H9 (cell line): ENCODE data around the gene OSM. TPM values are rescaled to one million over a fixed set of nuclear protein-coding genes. Genes with fewer than 3 reads are reported as not detected.
A peak's percentile ranks its signal among the peaks of the same experiment; 100 is the strongest.

Experiments
- DNase-seq: peaks from one replicate; pipeline ENCODE4 v3.0.0-alpha.2; 2017
- H2AFZ ChIP-seq: one replicate; pipeline ENCODE4 v1.6.1; 2013; ENCODE audit warnings: mild to moderate bottlenecking, low read length, control low read depth, moderate library complexity
- H2AK5ac ChIP-seq: 2 replicates; pipeline ENCODE4 v1.6.1; 2013; ENCODE audit warnings: low read length, control low read depth, mixed read lengths; ENCODE audit not compliant: insufficient read length
- H2BK120ac ChIP-seq: one replicate; pipeline ENCODE4 v1.6.1; 2013; ENCODE audit warnings: low read depth, mild to moderate bottlenecking, low read length, control low read depth, inconsistent platforms; ENCODE audit not compliant: poor library complexity, severe bottlenecking
- H2BK12ac ChIP-seq: 2 replicates; pipeline ENCODE4 v1.6.1; 2013; ENCODE audit warnings: low read length, control low read depth, mixed read lengths, low read depth; ENCODE audit not compliant: insufficient read length
- H2BK15ac ChIP-seq: 2 replicates; pipeline ENCODE4 v1.6.1; 2013; ENCODE audit warnings: low read depth, low read length, control low read depth
- H2BK20ac ChIP-seq: one replicate; pipeline ENCODE4 v1.6.1; 2013; ENCODE audit warnings: low read depth, mild to moderate bottlenecking, low read length, control low read depth, inconsistent platforms; ENCODE audit not compliant: poor library complexity, severe bottlenecking
- H2BK5ac ChIP-seq: 2 replicates; pipeline ENCODE4 v1.6.1; 2013; ENCODE audit warnings: low read length, control low read depth, mixed read lengths; ENCODE audit not compliant: insufficient read length
- H3K14ac ChIP-seq: 2 replicates; pipeline ENCODE4 v1.6.1; 2013; ENCODE audit warnings: low read length, control low read depth; ENCODE audit not compliant: insufficient read depth
- H3K18ac ChIP-seq: 2 replicates; pipeline ENCODE4 v1.6.1; 2013; ENCODE audit warnings: low read depth, mild to moderate bottlenecking, mixed read lengths, low read length, control low read depth; ENCODE audit not compliant: insufficient read length
- H3K23ac ChIP-seq: 2 replicates; pipeline ENCODE4 v1.6.1; 2013; ENCODE audit warnings: low read length, control low read depth, mixed read lengths, low read depth; ENCODE audit not compliant: insufficient read length
- H3K23me2 ChIP-seq: 2 replicates; pipeline ENCODE4 v1.6.1; 2013; ENCODE audit warnings: low read depth, mild to moderate bottlenecking, mixed read lengths, low read length, control low read depth; ENCODE audit not compliant: insufficient read length, poor library complexity, severe bottlenecking
- H3K27ac ChIP-seq: 2 replicates; pipeline ENCODE4 v1.5.1; 2013; ENCODE audit warnings: low read length, control low read depth, mixed read lengths, low read depth; ENCODE audit not compliant: insufficient read length
- H3K27me3 ChIP-seq: 2 replicates; pipeline ENCODE4 v1.6.1; 2013; ENCODE audit warnings: low read length, control low read depth, inconsistent platforms; ENCODE audit not compliant: insufficient read depth
- H3K4ac ChIP-seq: 2 replicates; pipeline ENCODE4 v1.6.1; 2013; ENCODE audit warnings: low read depth, mild to moderate bottlenecking, control low read depth, inconsistent platforms, low read length, moderate library complexity
- H3K4me1 ChIP-seq: 2 replicates; pipeline ENCODE4 v1.6.1; 2013; ENCODE audit warnings: low read length, control low read depth, inconsistent platforms; ENCODE audit not compliant: insufficient read depth
- H3K4me2 ChIP-seq: 2 replicates; pipeline ENCODE4 v1.6.1; 2013; ENCODE audit warnings: low read length, control low read depth, mixed read lengths; ENCODE audit not compliant: insufficient read length, insufficient read depth
- H3K56ac ChIP-seq: 2 replicates; pipeline ENCODE4 v1.6.1; 2013; ENCODE audit warnings: low read depth, mild to moderate bottlenecking, mixed read lengths, low read length, control low read depth; ENCODE audit not compliant: insufficient read length
- H3K79me1 ChIP-seq: 2 replicates; pipeline ENCODE4 v1.6.1; 2013; ENCODE audit warnings: low read depth, mild to moderate bottlenecking, moderate library complexity, low read length, control low read depth, inconsistent platforms; ENCODE audit not compliant: insufficient read depth, poor library complexity, severe bottlenecking
- H3K79me2 ChIP-seq: 2 replicates; pipeline ENCODE4 v1.6.1; 2013; ENCODE audit warnings: low read length, control low read depth, inconsistent platforms; ENCODE audit not compliant: insufficient read depth
- H3K9ac ChIP-seq: 2 replicates; pipeline ENCODE4 v1.6.1; 2013; ENCODE audit warnings: low read length, control low read depth, mixed read lengths; ENCODE audit not compliant: insufficient read length; ENCODE audit errors: extremely low read depth
- H3K9me3 ChIP-seq: one replicate; pipeline ENCODE4 v1.6.1; 2013; ENCODE audit warnings: low read depth, low read length, inconsistent platforms; ENCODE audit not compliant: control insufficient read depth
- H3T11ph ChIP-seq: one replicate; pipeline ENCODE4 v1.6.1; 2013; ENCODE audit warnings: mild to moderate bottlenecking, low read length, control low read depth, inconsistent platforms
- H4K20me1 ChIP-seq: one replicate; pipeline ENCODE4 v1.6.1; 2013; ENCODE audit not compliant: control insufficient read depth, insufficient read length, insufficient read depth
- H4K5ac ChIP-seq: 2 replicates; pipeline ENCODE4 v1.6.1; 2013; ENCODE audit warnings: low read depth, mild to moderate bottlenecking, mixed read lengths, low read length, control low read depth; ENCODE audit not compliant: insufficient read length
- H4K8ac ChIP-seq: replicated peaks from 2 replicates; pipeline ENCODE4 v1.6.1; 2013; ENCODE audit warnings: low read length, control low read depth, mixed read lengths, low read depth; ENCODE audit not compliant: insufficient read length
- H4K91ac ChIP-seq: 2 replicates; pipeline ENCODE4 v1.6.1; 2013; ENCODE audit warnings: low read depth, mild to moderate bottlenecking, moderate library complexity, mixed read lengths, low read length, control low read depth; ENCODE audit not compliant: insufficient read length
- H3K27ac Mint-ChIP-seq, 3 experiments: 2 replicates in 2 of 3; 3 replicates in 1 of 3; pipeline ENCODE4 v1.8.0; 2020 to 2021; ENCODE audit warnings: mixed read lengths in 3 of 3, mild to moderate bottlenecking in 1 of 3, moderate library complexity in 1 of 3
- H3K27me3 Mint-ChIP-seq: 2 replicates; pipeline ENCODE4 v1.8.0; 2021; ENCODE audit warnings: low read depth, mild to moderate bottlenecking, moderate library complexity, mixed read lengths
- H3K36me3 Mint-ChIP-seq, 3 experiments: 2 replicates in 2 of 3; 3 replicates in 1 of 3; pipeline ENCODE4 v1.8.0; 2020 to 2021; ENCODE audit warnings: low read depth in 3 of 3, mixed read lengths in 3 of 3; ENCODE audit not compliant: insufficient read depth in 1 of 3
- H3K4me1 Mint-ChIP-seq, 2 experiments: 2 replicates each; pipeline ENCODE4 v1.8.0; 2020; ENCODE audit warnings: mixed read lengths in 2 of 2
- H3K4me3 Mint-ChIP-seq, 2 experiments: 2 replicates in 1 of 2; 3 replicates in 1 of 2; pipeline ENCODE4 v1.8.0; 2020 to 2021; ENCODE audit warnings: mild to moderate bottlenecking in 2 of 2, mixed read lengths in 2 of 2, moderate library complexity in 1 of 2
- H3K9me3 Mint-ChIP-seq, 2 experiments: 2 replicates in 1 of 2; 3 replicates in 1 of 2; pipeline ENCODE4 v1.8.0; 2020; ENCODE audit warnings: mild to moderate bottlenecking in 2 of 2, mixed read lengths in 2 of 2, moderate library complexity in 1 of 2
- WGBS: extraction: QIAGEN DNeasy Blood & Tissue Kit; methylation state at CpG from one replicate; pipeline ENCODE4 v1.1.7; 2013; ENCODE audit warnings: missing lambda C conversion rate, low lambda C conversion rate, mixed read lengths; ENCODE audit not compliant: insufficient read length; ENCODE audit errors: extremely low coverage; 5-methylcytosine and 5-hydroxymethylcytosine counted together
- total RNA-seq: library from RNA; stranded (reverse); gene quantifications from 2 replicates; pipeline ENCODE4 v1.2.1, GENCODE V29; 2021
- TF ChIP-seq, protein P1 (sequence below): fragments of 200-600 bp; sonication (generic); conservative IDR thresholded peaks from 3 replicates; pipeline ENCODE4 v1.8.0; 2021; ENCODE audit warnings: antibody characterized with exemption, mild to moderate bottlenecking

OSM gene
- total RNA-seq, 1 experiment from 2014 or later = not detected

DNA sequence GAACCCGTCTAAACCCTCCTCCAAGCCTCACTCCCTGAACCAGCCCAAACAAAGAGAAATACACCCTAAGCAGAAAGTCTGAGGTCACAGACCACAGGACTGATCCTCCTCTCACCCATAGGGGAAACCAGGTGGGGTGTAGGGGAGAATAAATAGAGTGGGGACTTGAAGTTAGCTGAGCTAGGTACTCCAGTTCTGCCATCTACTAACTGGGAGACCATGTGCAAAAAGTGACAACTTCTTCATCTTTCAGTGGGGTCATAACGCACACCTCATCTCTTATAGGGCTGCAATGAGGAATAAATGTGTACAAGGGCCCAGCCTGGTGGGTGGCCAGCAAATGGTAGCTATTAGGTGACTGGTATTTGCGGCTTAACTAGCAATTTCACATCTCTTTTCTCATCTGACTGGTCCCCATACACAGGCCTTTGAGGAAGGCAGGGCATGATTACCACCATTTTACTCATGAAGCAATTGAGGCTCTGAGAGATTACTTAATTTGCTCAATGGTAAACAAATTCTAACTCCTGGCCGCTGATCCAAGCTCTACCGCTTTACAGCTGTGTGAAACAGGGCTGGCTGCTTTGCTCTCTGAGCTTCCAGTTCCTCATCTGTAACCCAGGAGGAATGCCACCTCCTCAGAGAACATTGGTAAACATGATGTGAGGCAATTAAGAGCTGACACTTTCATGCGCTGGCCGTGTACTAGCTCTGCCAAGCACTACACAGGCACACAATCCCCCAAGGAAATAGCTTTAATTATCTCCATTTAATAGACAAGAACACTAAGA, 43.5 kb upstream of the OSM start:
- H3T11ph ChIP-seq = no peak overlapping the region
- no peaks in the 10 kb centered on the region; a peak in 1 of 5 replicates for H3K9me3 Mint-ChIP-seq
- H3K14ac ChIP-seq = no peak overlapping the region
- no peak overlapping the region for H3K4me3 Mint-ChIP-seq
- H3K27me3 ChIP-seq = no peaks in the 10 kb centered on the region
- no peak overlapping the region for H2AK5ac ChIP-seq
- no peak overlapping the region for H2BK120ac ChIP-seq
- peak overlapping the region in 2 of 3 experiments; percentile 36 to 54; a peak in 1 of 7 replicates for H3K27ac Mint-ChIP-seq
- no peak overlapping the region for H3K18ac ChIP-seq
- H3K4me1 Mint-ChIP-seq = peaks cover 11% of the 10 kb centered on the region in 2 experiments
- no peak overlapping the region for H3K9ac ChIP-seq
- H2AFZ ChIP-seq = no peak overlapping the region
- no peaks in the 10 kb centered on the region for H3K79me2 ChIP-seq
- no peak overlapping the region for H4K5ac ChIP-seq
- H2BK15ac ChIP-seq = no peak overlapping the region
- no peak overlapping the region for H3K4me2 ChIP-seq
- no peak overlapping the region for H3K56ac ChIP-seq
- no CpG with 5 or more reads among the region's 7 CpGs for WGBS
- H3K23me2 ChIP-seq = no peaks in the 10 kb centered on the region
- no peaks in the 10 kb centered on the region for H3K79me1 ChIP-seq
- no peak overlapping the region for H3K27ac ChIP-seq
- no peaks in the 10 kb centered on the region for H3K27me3 Mint-ChIP-seq
- H3K23ac ChIP-seq = no peak overlapping the region
- no peaks in the 10 kb centered on the region for H4K20me1 ChIP-seq
- H2BK12ac ChIP-seq = no peak overlapping the region
- H4K91ac ChIP-seq = no peak overlapping the region
- no peak overlapping the region for H2BK20ac ChIP-seq
- TF ChIP-seq, protein P1, sequence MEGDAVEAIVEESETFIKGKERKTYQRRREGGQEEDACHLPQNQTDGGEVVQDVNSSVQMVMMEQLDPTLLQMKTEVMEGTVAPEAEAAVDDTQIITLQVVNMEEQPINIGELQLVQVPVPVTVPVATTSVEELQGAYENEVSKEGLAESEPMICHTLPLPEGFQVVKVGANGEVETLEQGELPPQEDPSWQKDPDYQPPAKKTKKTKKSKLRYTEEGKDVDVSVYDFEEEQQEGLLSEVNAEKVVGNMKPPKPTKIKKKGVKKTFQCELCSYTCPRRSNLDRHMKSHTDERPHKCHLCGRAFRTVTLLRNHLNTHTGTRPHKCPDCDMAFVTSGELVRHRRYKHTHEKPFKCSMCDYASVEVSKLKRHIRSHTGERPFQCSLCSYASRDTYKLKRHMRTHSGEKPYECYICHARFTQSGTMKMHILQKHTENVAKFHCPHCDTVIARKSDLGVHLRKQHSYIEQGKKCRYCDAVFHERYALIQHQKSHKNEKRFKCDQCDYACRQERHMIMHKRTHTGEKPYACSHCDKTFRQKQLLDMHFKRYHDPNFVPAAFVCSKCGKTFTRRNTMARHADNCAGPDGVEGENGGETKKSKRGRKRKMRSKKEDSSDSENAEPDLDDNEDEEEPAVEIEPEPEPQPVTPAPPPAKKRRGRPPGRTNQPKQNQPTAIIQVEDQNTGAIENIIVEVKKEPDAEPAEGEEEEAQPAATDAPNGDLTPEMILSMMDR = no peak
- H4K8ac ChIP-seq = no peak overlapping the region
- no peak for DNase-seq
- H3K4ac ChIP-seq = no peak overlapping the region
- no peaks in the 10 kb centered on the region for H3K36me3 Mint-ChIP-seq
- H3K9me3 ChIP-seq = no peaks in the 10 kb centered on the region
- H3K4me1 ChIP-seq = no peaks in the 10 kb centered on the region; the same call in 1 of the 2 replicates
- H2BK5ac ChIP-seq = no peak overlapping the region
